ENCODE data around the gene NCAPD3. TPM values are rescaled to one million over a fixed set of nuclear protein-coding genes. Genes with fewer than 3 reads are reported as not detected.

NCAPD3 gene
- total and polyA plus RNA-seq, 9 of the 15 experiments (the other 6 are each of a cell fraction or from before 2014, with no cell fraction given), result 23.6 to 80.6 (median 58.6) TPM

DNA sequence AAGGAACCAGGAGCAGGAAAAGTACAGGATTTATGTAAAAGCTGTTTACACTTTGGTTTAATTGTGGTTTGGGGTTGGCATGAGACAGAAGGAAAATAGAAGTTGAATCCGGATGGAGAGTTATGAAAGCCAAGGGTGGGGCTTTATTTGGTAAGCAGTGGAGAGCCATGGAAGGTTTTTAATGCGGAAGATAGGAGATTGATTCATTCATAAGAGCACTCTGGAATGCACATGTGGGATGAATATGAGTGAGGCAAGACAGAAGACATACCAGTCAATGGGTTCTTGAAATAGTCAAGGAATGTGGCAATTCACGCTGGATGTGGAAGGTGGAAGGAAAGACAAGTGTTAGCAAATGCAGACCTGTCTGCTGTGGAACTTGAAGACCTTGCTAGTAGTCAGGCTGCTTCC, 43.1 kb upstream of the NCAPD3 start (continued):
- TF ChIP-seq, protein P1, sequence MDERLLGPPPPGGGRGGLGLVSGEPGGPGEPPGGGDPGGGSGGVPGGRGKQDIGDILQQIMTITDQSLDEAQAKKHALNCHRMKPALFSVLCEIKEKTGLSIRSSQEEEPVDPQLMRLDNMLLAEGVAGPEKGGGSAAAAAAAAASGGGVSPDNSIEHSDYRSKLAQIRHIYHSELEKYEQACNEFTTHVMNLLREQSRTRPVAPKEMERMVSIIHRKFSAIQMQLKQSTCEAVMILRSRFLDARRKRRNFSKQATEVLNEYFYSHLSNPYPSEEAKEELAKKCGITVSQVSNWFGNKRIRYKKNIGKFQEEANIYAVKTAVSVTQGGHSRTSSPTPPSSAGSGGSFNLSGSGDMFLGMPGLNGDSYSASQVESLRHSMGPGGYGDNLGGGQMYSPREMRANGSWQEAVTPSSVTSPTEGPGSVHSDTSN (CRISPR knock-in tag; IDR thresholded peaks at IDR 0.05; ENCODE audit: low read depth), result no peak
- TF ChIP-seq, protein P1 (tag; conservative IDR thresholded peaks at IDR 0.05; ENCODE audit: low read depth), result no peak

DNA sequence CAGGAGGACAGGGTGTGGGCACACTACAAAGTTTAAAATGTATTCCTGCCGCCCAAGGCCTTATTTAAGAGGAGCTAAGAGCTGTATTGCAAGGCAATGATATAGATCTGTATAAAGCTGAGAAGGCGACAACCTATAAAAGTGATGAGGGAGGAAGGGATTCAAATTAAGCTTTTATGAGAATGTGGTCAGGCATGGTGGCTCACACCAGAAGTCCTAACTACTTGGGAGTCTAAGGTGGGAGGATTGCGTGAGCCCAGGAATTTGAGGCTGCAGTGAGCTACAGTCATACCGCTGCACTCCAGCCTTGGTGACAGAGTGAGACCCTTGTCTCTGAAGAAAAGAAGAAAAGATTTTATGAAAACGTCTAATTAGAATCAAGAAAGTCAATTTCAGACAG, 42.7 kb upstream of the NCAPD3 start:
- H2AFZ ChIP-seq (ENCODE audit: low read depth, low read length), result no peak overlapping the region
- TF ChIP-seq SAP30 (IDR thresholded peaks at IDR 0.05; ENCODE audit: borderline replicate concordance, insufficient read depth, low read depth, low read length, poor library complexity, severe bottlenecking), result no peak
- TF ChIP-seq CAMTA2 (CRISPR knock-in tag; conservative IDR thresholded peaks at IDR 0.05), result no peak
- no peak for TF ChIP-seq PHB2 (IDR thresholded peaks at IDR 0.05; ENCODE audit: low read depth)
- TF ChIP-seq BRCA1 (IDR thresholded peaks at IDR 0.05), result no peak
- TF ChIP-seq BRCA1 (CRISPR knock-in tag; IDR thresholded peaks at IDR 0.05), result no peak
- TF ChIP-seq HDAC8 (tag; IDR thresholded peaks at IDR 0.05), result no peak
- TF ChIP-seq, protein P2, sequence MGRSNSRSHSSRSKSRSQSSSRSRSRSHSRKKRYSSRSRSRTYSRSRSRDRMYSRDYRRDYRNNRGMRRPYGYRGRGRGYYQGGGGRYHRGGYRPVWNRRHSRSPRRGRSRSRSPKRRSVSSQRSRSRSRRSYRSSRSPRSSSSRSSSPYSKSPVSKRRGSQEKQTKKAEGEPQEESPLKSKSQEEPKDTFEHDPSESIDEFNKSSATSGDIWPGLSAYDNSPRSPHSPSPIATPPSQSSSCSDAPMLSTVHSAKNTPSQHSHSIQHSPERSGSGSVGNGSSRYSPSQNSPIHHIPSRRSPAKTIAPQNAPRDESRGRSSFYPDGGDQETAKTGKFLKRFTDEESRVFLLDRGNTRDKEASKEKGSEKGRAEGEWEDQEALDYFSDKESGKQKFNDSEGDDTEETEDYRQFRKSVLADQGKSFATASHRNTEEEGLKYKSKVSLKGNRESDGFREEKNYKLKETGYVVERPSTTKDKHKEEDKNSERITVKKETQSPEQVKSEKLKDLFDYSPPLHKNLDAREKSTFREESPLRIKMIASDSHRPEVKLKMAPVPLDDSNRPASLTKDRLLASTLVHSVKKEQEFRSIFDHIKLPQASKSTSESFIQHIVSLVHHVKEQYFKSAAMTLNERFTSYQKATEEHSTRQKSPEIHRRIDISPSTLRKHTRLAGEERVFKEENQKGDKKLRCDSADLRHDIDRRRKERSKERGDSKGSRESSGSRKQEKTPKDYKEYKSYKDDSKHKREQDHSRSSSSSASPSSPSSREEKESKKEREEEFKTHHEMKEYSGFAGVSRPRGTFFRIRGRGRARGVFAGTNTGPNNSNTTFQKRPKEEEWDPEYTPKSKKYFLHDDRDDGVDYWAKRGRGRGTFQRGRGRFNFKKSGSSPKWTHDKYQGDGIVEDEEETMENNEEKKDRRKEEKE (IDR thresholded peaks at IDR 0.05; ENCODE audit: borderline replicate concordance in 1 of 2, control insufficient read depth in 1 of 2, low read depth in 2 of 2, low read length in 1 of 2), result no peak
- TF ChIP-seq GATAD2A (IDR thresholded peaks at IDR 0.05), result no peak
- no peak for TF ChIP-seq TAF9B (IDR thresholded peaks at IDR 0.05; ENCODE audit: partially characterized antibody)
- no peak for TF ChIP-seq ZKSCAN8 (CRISPR knock-in tag; IDR thresholded peaks at IDR 0.05)
- TF ChIP-seq MCM5 (IDR thresholded peaks at IDR 0.05; ENCODE audit: low read depth), result no peak
- no peak for TF ChIP-seq MBD2 (IDR thresholded peaks at IDR 0.05; ENCODE audit: borderline replicate concordance, low read depth)
- TF ChIP-seq SIX5 (IDR thresholded peaks at IDR 0.05; ENCODE audit: borderline replicate concordance in 1 of 2, insufficient read depth in 1 of 2, low read depth in 1 of 2, low read length in 2 of 2), result no peak

More for the DNA sequence above, 42.7 kb upstream of the NCAPD3 start:
- Histone ChIP-seq H3K27ac (ENCODE audit: extremely low read depth, low read depth, low read length) (no peak overlapping the region), H3K9ac (ENCODE audit: insufficient read depth in 1 of 2, low read depth in 2 of 2, low read length in 2 of 2) (no peak overlapping the region), H3K4me3 (no peak overlapping the region), H3K27me3 (ENCODE audit: control insufficient read depth in 2 of 2, insufficient read depth in 2 of 2, low read length in 2 of 2) (peaks cover 3 to 20% of the 10 kb centered on the region in 2 experiments; a peak in 4 of 5 replicates), H3K4me1 (replicated peaks in 1 of 2; ENCODE audit: control insufficient read depth in 2 of 2, insufficient read depth in 2 of 2, low read length in 2 of 2) (no peaks in the 10 kb centered on the region; a peak in 1 of 5 replicates), H3K79me2 (ENCODE audit: control insufficient read depth, insufficient read depth, low read length) (no peaks in the 10 kb centered on the region), H4K20me1 (replicated peaks; ENCODE audit: control insufficient read depth, insufficient read depth, low read length) (no peaks in the 10 kb centered on the region), H3K9me3 (replicated peaks; ENCODE audit: control insufficient read depth, insufficient read depth, low read depth, low read length) (no peaks in the 10 kb centered on the region), H3K4me2 (ENCODE audit: insufficient read depth, low read length) (no peak overlapping the region), H3K36me3 (ENCODE audit: control insufficient read depth, insufficient read depth, low read length) (peaks cover 21% of the 10 kb centered on the region; the same call in 1 of the 3 replicates), H3K9me1 (ENCODE audit: control insufficient read depth, insufficient read depth, low read length) (no peaks in the 10 kb centered on the region)
- no TSS peak for BruUV-seq (replicated peaks)
- DNase-seq (ENCODE audit: extremely low read depth in 1 of 4, low spot score in 3 of 4) (no peak), ATAC-seq (no peak), FAIRE-seq (no peak)
- WGBS (ENCODE audit: insufficient coverage, low coverage, missing lambda C conversion rate), result 53% methylated on average over 5 of the region's 5 CpGs
- in situ Hi-C loops (cut with MboI), result no loop called here
- ChIA-PET CTCF (ENCODE audit: low intra/inter-chr PET ratio) (no interaction called here), POLR2A (no interaction called here)
- intact Hi-C loops (cut with micrococcal nuclease), result no loop called here
